SK-N-SH (cell line): ENCODE measurements around the gene PHKA2. TPM values are rescaled to one million over a fixed set of nuclear protein-coding genes. Genes with fewer than 3 reads are reported as not detected.

Experiments
- CTCF ChIA-PET: fragments of 300-600, 350-600 bp; formaldehyde crosslinking; extraction: SDS; loops from one replicate; lab custom pipeline; 2021; lab: Yijun Ruan, JAX
- POLR2A ChIA-PET: fragments of 350-600 bp; sonication (Branson Sonifier 250); formaldehyde crosslinking; extraction: SDS; loops from one replicate; lab custom pipeline; 2020; ENCODE audit warnings: antibody characterized with exemption, inconsistent platforms; lab: Yijun Ruan, JAX
- DNase-seq: peaks from one replicate; pipeline ENCODE4 v3.0.0; 2012
- H2AFZ ChIP-seq: fragments of 200-600 bp; sonication (generic); 2 replicates; pipeline ENCODE4 v1.8.1; 2016; ENCODE audit warnings: antibody characterized with exemption, mild to moderate bottlenecking, low read depth
- H3F3A ChIP-seq: fragments of 200-600 bp; sonication (generic); replicated peaks from 2 replicates; pipeline ENCODE3; 2016; ENCODE audit warnings: antibody characterized with exemption, mild to moderate bottlenecking; ENCODE audit not compliant: insufficient read depth
- H3K27ac ChIP-seq, 2 experiments: fragments of 200-500 bp in 1 of 2; fragments of 200-600 bp in 1 of 2; sonication (Bioruptor generic) in 1 of 2; sonication (generic), shearing (Covaris generic) in 1 of 2; 2 replicates each; pipeline versions ENCODE4 v1.5.1 to v1.6.1; 2014 to 2016; ENCODE audit warnings: low read depth in 2 of 2, inconsistent platforms in 1 of 2, low read length in 1 of 2, mild to moderate bottlenecking in 1 of 2, mixed read lengths in 1 of 2
- H3K27me3 ChIP-seq: fragments of 200-600 bp; sonication (generic), shearing (Covaris generic); 2 replicates; pipeline ENCODE4 v1.6.1; 2016; ENCODE audit warnings: mixed run types; ENCODE audit not compliant: insufficient read depth
- H3K36me3 ChIP-seq, 2 experiments: fragments of 200-500 bp in 1 of 2; fragments of 200-600 bp in 1 of 2; sonication (Bioruptor generic) in 1 of 2; sonication (generic) in 1 of 2; replicated peaks in 1 of 2; 2 replicates each; pipeline versions ENCODE3 to v1.5.1; 2014 to 2016; ENCODE audit warnings: low read length in 1 of 2, mild to moderate bottlenecking in 1 of 2; ENCODE audit not compliant: insufficient read depth in 2 of 2, control insufficient read depth in 1 of 2
- H3K4me1 ChIP-seq, 2 experiments: fragments of 200-500 bp in 1 of 2; fragments of 200-600 bp in 1 of 2; sonication (Bioruptor generic) in 1 of 2; sonication (generic), shearing (Covaris generic) in 1 of 2; 2 replicates each; pipeline versions ENCODE4 v1.5.1 to v1.6.1; 2014 to 2016; ENCODE audit warnings: low read depth in 1 of 2, low read length in 1 of 2, mixed run types in 1 of 2; ENCODE audit not compliant: insufficient read depth in 2 of 2, control insufficient read depth in 1 of 2
- H3K4me2 ChIP-seq: fragments of 200-600 bp; sonication (generic), shearing (Covaris generic); 2 replicates; pipeline ENCODE4 v1.6.1; 2017; ENCODE audit warnings: mixed run types
- H3K4me3 ChIP-seq, 2 experiments: fragments of 200-500 bp in 1 of 2; fragments of 200-600 bp in 1 of 2; sonication (Bioruptor generic) in 1 of 2; sonication (generic), shearing (Covaris generic) in 1 of 2; 2 replicates each; pipeline versions ENCODE4 v1.5.1 to v1.8.1; 2014 to 2016; ENCODE audit warnings: low read depth in 2 of 2, inconsistent platforms in 1 of 2, low read length in 1 of 2, mild to moderate bottlenecking in 1 of 2, mixed read lengths in 1 of 2, moderate library complexity in 1 of 2
- H3K79me2 ChIP-seq: fragments of 200-600 bp; sonication (generic); 2 replicates; pipeline ENCODE4 v1.8.1; 2017; ENCODE audit warnings: mild to moderate bottlenecking; ENCODE audit not compliant: insufficient read depth
- H3K9ac ChIP-seq: fragments of 200-600 bp; sonication (generic); 2 replicates; pipeline ENCODE4 v1.6.1; 2017; ENCODE audit warnings: mixed run types
- H3K9me2 ChIP-seq: fragments of 200-600 bp; sonication (generic); 2 replicates; pipeline ENCODE4 v1.6.1; 2017; ENCODE audit warnings: mixed run types
- H3K9me3 ChIP-seq: fragments of 200-600 bp; sonication (generic); 2 replicates; pipeline ENCODE4 v1.6.1; 2017; ENCODE audit warnings: mixed run types, mild to moderate bottlenecking, moderate library complexity
- H4K20me1 ChIP-seq: fragments of 200-600 bp; sonication (generic); 2 replicates; pipeline ENCODE4 v1.6.1; 2017; ENCODE audit warnings: mild to moderate bottlenecking, mixed run types; ENCODE audit not compliant: insufficient read depth
- CHD2 ChIP-seq: fragments of 150-350 bp; IDR thresholded peaks from 2 replicates; pipeline ENCODE4 v1.6.1; 2018; ENCODE audit warnings: low read length; ENCODE audit not compliant: partially characterized antibody
- ELF1 ChIP-seq: IDR thresholded peaks from 2 replicates; pipeline ENCODE4 v1.4.0; 2012
- EP300 ChIP-seq, 2 experiments: IDR thresholded peaks; 2 replicates each; pipeline versions ENCODE4 v1.4.0 to v1.6.1; 2012; ENCODE audit warnings: borderline replicate concordance in 1 of 2, low read depth in 1 of 2, low read length in 1 of 2
- FOSL2 ChIP-seq: IDR thresholded peaks from 2 replicates; pipeline ENCODE4 v1.4.0; 2012; ENCODE audit warnings: low read depth, mild to moderate bottlenecking, moderate library complexity, borderline replicate concordance
- FOXM1 ChIP-seq: IDR thresholded peaks from 2 replicates; pipeline ENCODE4 v1.4.0; 2012; ENCODE audit warnings: low read depth, mild to moderate bottlenecking
- GATA2 ChIP-seq: sonication (generic); formaldehyde crosslinking; IDR thresholded peaks from 2 replicates; pipeline ENCODE4 v1.5.0; 2020; ENCODE audit warnings: mild to moderate bottlenecking, missing genetic modification reagents
- JUND ChIP-seq: IDR thresholded peaks from 2 replicates; pipeline ENCODE4 v1.4.0; 2012
- MAX ChIP-seq: IDR thresholded peaks from 2 replicates; pipeline ENCODE4 v1.4.0; 2012; ENCODE audit warnings: low read depth
- NRF1 ChIP-seq: IDR thresholded peaks from 2 replicates; pipeline ENCODE4 v1.6.1; 2012; ENCODE audit warnings: low read depth, mild to moderate bottlenecking, low read length
- PBX3 ChIP-seq: IDR thresholded peaks from 2 replicates; pipeline ENCODE4; 2012
- RAD21 ChIP-seq: IDR thresholded peaks from 2 replicates; pipeline ENCODE4 v1.6.1; 2012; ENCODE audit warnings: mild to moderate bottlenecking, low read length
- RCOR1 ChIP-seq: fragments of 150-350 bp; IDR thresholded peaks from 2 replicates; pipeline ENCODE4 v1.6.1; 2017; ENCODE audit warnings: antibody characterized with exemption, low read length
- REST ChIP-seq: IDR thresholded peaks from 2 replicates; pipeline ENCODE4 v1.6.1; 2012; ENCODE audit warnings: mild to moderate bottlenecking, low read depth, low read length, moderate library complexity
- RFX5 ChIP-seq: IDR thresholded peaks from 2 replicates; pipeline ENCODE4 v1.6.1; 2012; ENCODE audit warnings: mild to moderate bottlenecking, improper control_type of control experiment, low read length
- RXRA ChIP-seq: IDR thresholded peaks from 2 replicates; pipeline ENCODE4 v1.4.0; 2012; ENCODE audit warnings: low read depth, mild to moderate bottlenecking, borderline replicate concordance
- TAF1 ChIP-seq: IDR thresholded peaks from 2 replicates; pipeline ENCODE4 v1.6.1; 2012; ENCODE audit warnings: low read depth, mild to moderate bottlenecking, low read length, moderate library complexity, borderline replicate concordance
- TCF12 ChIP-seq: IDR thresholded peaks from 2 replicates; pipeline ENCODE4 v1.4.0; 2012
- WGBS: methylation state at CpG from one replicate; pipeline ENCODE4 v1.1.6; 2017; ENCODE audit warnings: low lambda C conversion rate; 5-methylcytosine and 5-hydroxymethylcytosine counted together
- polyA plus RNA-seq, 3 experiments: library from polyadenylated mRNA; depleted of rRNA; stranded (reverse); fragments of >200 nt; gene quantifications; 2 replicates each; pipeline ENCODE4 v1.2.3, GENCODE V29; 2012
- TF ChIP-seq, protein P1 (sequence below): IDR thresholded peaks from 2 replicates; pipeline ENCODE4 v1.4.0; 2012; ENCODE audit warnings: low read depth, borderline replicate concordance
- TF ChIP-seq, protein P2 (sequence below): fragments of 150-350 bp; IDR thresholded peaks from 2 replicates; pipeline ENCODE4 v1.6.1; 2016; ENCODE audit warnings: mild to moderate bottlenecking, low read depth, low read length
- TF ChIP-seq, protein P3 (sequence below): fragments of 150-350 bp; IDR thresholded peaks from 2 replicates; pipeline ENCODE4 v1.6.1; 2017; ENCODE audit warnings: antibody characterized with exemption, low read length, low read depth, borderline replicate concordance

Gene PHKA2
- polyA plus RNA-seq, 1 of the 3 experiments (the other 2 are of a cell fraction) = 20.5 TPM

DNA sequence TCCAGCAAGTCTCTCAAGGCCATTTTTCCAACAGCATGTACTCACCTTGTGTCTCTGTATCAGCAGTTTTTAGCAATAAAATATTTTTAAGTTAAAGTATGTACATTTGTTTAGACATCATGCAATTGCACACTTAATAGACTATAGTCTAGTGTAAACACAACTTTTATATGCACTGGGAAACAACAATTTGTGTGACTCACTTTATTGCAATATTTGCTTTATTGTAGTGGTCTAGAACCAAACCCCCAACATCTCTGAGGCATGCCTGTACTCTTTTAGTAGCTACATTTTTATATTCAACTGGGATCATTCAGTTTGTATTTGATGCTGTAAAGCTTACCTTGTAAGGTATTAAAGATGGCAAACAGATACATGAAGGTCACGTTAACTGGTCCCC is 14.7 kb upstream of the PHKA2 start:
- Histone ChIP-seq H3K9me3 (no peaks in the 10 kb centered on the region), H2AFZ (no peak overlapping the region), H3F3A (peaks cover 3% of the 10 kb centered on the region), H3K36me3 (no peaks in the 10 kb centered on the region), H4K20me1 (no peaks in the 10 kb centered on the region), H3K9ac (no peak overlapping the region), H3K4me3 (no peak overlapping the region), H3K79me2 (no peaks in the 10 kb centered on the region), H3K27me3 (no peaks in the 10 kb centered on the region), H3K9me2 (no peaks in the 10 kb centered on the region), H3K27ac (no peak overlapping the region), H3K4me1 (no peaks in the 10 kb centered on the region; a peak in 1 of 4 replicates), H3K4me2 (no peak overlapping the region)
- 35% methylated on average over 1 of the region's 1 CpG for WGBS
- no peak for DNase-seq
- ChIA-PET CTCF (interaction anchor here (0.9 to 1.8 kb wide), 2 partner anchors 11 to 18 kb away, joined by 3 to 8 read pairs; no protein-coding TSS in a partner anchor), POLR2A (no interaction called here)
- TF ChIP-seq RCOR1 (no peak), RAD21 (no peak), TCF12 (no peak), RXRA (no peak)

DNA sequence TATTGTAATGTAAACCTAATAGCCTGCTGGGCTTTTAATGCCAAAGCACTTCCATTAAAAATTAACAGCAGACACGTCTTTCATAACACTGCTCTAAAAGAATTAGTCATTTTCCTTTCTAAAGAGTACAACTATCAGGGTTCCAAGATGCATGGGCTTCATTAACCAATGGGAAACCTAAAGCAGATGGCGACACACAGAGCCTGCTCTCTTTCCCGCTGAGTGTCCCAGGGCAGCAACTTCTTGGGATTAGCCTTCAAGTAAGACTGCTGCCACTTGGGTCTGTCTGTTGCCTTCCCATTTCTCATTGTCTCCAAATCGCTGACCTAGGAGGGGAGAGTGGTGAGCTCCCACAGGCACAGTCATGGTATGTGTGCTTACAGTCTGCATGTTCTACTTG is 14.0 kb upstream of the PHKA2 start:
- Histone ChIP-seq H2AFZ (no peak overlapping the region), H3K9me2 (no peaks in the 10 kb centered on the region), H3K9me3 (no peaks in the 10 kb centered on the region), H3K4me1 (no peaks in the 10 kb centered on the region; a peak in 1 of 4 replicates), H3K79me2 (no peaks in the 10 kb centered on the region), H3K4me3 (no peak overlapping the region), H3K9ac (no peak overlapping the region), H3K27me3 (no peaks in the 10 kb centered on the region), H3F3A (peaks cover 3% of the 10 kb centered on the region), H4K20me1 (no peaks in the 10 kb centered on the region), H3K27ac (no peak overlapping the region), H3K4me2 (no peak overlapping the region), H3K36me3 (no peaks in the 10 kb centered on the region)
- no peak for DNase-seq
- 46% methylated on average over 4 of the region's 4 CpGs for WGBS
- ChIA-PET CTCF (no interaction called here), POLR2A (no interaction called here)
- TF ChIP-seq REST (no peak), MAX (no peak), RFX5 (no peak), RAD21 (no peak), ELF1 (no peak), TCF12 (no peak), CHD2 (no peak), JUND (no peak), EP300 (IDR thresholded peaks at IDR 0.05; ENCODE audit: borderline replicate concordance in 1 of 2, low read depth in 1 of 2, low read length in 1 of 2) (no peak), NRF1 (no peak), RCOR1 (no peak), FOXM1 (no peak), TAF1 (no peak), FOSL2 (no peak), PBX3 (no peak), RXRA (no peak), GATA2 (CRISPR knock-in tag) (no peak)
- TF ChIP-seq, protein P1, sequence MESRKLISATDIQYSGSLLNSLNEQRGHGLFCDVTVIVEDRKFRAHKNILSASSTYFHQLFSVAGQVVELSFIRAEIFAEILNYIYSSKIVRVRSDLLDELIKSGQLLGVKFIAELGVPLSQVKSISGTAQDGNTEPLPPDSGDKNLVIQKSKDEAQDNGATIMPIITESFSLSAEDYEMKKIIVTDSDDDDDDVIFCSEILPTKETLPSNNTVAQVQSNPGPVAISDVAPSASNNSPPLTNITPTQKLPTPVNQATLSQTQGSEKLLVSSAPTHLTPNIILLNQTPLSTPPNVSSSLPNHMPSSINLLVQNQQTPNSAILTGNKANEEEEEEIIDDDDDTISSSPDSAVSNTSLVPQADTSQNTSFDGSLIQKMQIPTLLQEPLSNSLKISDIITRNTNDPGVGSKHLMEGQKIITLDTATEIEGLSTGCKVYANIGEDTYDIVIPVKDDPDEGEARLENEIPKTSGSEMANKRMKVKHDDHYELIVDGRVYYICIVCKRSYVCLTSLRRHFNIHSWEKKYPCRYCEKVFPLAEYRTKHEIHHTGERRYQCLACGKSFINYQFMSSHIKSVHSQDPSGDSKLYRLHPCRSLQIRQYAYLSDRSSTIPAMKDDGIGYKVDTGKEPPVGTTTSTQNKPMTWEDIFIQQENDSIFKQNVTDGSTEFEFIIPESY = no peak
- TF ChIP-seq, protein P2, sequence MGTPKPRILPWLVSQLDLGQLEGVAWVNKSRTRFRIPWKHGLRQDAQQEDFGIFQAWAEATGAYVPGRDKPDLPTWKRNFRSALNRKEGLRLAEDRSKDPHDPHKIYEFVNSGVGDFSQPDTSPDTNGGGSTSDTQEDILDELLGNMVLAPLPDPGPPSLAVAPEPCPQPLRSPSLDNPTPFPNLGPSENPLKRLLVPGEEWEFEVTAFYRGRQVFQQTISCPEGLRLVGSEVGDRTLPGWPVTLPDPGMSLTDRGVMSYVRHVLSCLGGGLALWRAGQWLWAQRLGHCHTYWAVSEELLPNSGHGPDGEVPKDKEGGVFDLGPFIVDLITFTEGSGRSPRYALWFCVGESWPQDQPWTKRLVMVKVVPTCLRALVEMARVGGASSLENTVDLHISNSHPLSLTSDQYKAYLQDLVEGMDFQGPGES = no peak
- TF ChIP-seq, protein P3, sequence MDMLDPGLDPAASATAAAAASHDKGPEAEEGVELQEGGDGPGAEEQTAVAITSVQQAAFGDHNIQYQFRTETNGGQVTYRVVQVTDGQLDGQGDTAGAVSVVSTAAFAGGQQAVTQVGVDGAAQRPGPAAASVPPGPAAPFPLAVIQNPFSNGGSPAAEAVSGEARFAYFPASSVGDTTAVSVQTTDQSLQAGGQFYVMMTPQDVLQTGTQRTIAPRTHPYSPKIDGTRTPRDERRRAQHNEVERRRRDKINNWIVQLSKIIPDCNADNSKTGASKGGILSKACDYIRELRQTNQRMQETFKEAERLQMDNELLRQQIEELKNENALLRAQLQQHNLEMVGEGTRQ = no peak
